NAMALWA (cell line): ENCODE measurements around the gene COL20A1.

Experiments
- DNase-seq: peaks from one replicate; pipeline ENCODE4 v3.0.0-alpha.2; 2015; ENCODE audit warnings: low spot score

COL20A1 gene

GRCh38 chr20:63320616-63321147 lies 27.7 kb downstream of the COL20A1 start:
- DNase-seq: no peak

GRCh38 chr20:63321148-63321831 lies 28.3 kb downstream of the COL20A1 start:
- no peak for DNase-seq

GRCh38 chr20:63322146-63322932 lies 29.4 kb downstream of the COL20A1 start:
- DNase-seq: no peak

GRCh38 chr20:63322933-63323273 lies 29.9 kb downstream of the COL20A1 start:
- DNase-seq: no peak

- DNase-seq: no peak
Measured at GRCh38 chr20:63323357-63323981, 30.5 kb downstream of the COL20A1 start.

- DNase-seq: no peak
Measured at GRCh38 chr20:63325021-63325471, 32.1 kb downstream of the COL20A1 start.

- DNase-seq: no peak
Measured at GRCh38 chr20:63325554-63326313, 32.7 kb downstream of the COL20A1 start.

- no peak for DNase-seq
Measured at GRCh38 chr20:63326314-63327230, 33.6 kb downstream of the COL20A1 start.

GRCh38 chr20:63327231-63327745 lies 34.3 kb downstream of the COL20A1 start:
- no peak for DNase-seq

GRCh38 chr20:63328026-63328700 lies 35.2 kb downstream of the COL20A1 start:
- DNase-seq: no peak

- DNase-seq: no peak
Measured at GRCh38 chr20:63328718-63329275, 35.8 kb downstream of the COL20A1 start.

GRCh38 chr20:63329331-63330083 lies 36.5 kb downstream of the COL20A1 start:
- DNase-seq: no peak

- no peak for DNase-seq
Measured at GRCh38 chr20:63330084-63330760, 37.2 kb downstream of the COL20A1 start.

GRCh38 chr20:63330940-63331339 lies 38.0 kb downstream of the COL20A1 start:
- DNase-seq: no peak

- DNase-seq: no peak
Measured at GRCh38 chr20:63331741-63332400, 38.9 kb downstream of the COL20A1 start.

GRCh38 chr20:63332488-63333240 lies 39.7 kb downstream of the COL20A1 start:
- DNase-seq: no peak

- no peak for DNase-seq
Measured at GRCh38 chr20:63333241-63333836, 40.4 kb downstream of the COL20A1 start.
